Epithelial cell of proximal tubule (primary cell): ENCODE data around the gene DNAJC5G. TPM values are rescaled to one million over a fixed set of nuclear protein-coding genes. Genes with fewer than 3 reads are reported as not detected.

Source experiments
- DNase-seq: peaks from one replicate; pipeline ENCODE4 v3.0.0-alpha.2; 2011; ENCODE audit warnings: low read depth
- H3K4me3 ChIP-seq: 2 replicates; pipeline ENCODE4 v1.5.1; 2011; ENCODE audit warnings: low read depth, mild to moderate bottlenecking, low read length
- CTCF ChIP-seq: conservative IDR thresholded peaks from 2 replicates; pipeline ENCODE4 v1.5.1; 2012; ENCODE audit warnings: low read depth, mild to moderate bottlenecking, low read length
- total RNA-seq: library from RNA; depleted of rRNA; stranded (reverse); fragments of >200 nt; gene quantifications from 2 replicates; pipeline ENCODE4 v1.2.3, GENCODE V29; 2015

Gene DNAJC5G
- total RNA-seq, 1 donor from 2014 or later = not detected

GRCh38 chr2:27250652-27251379 is 24.4 kb upstream of the DNAJC5G start:
- no peak for TF ChIP-seq CTCF
- no peak for DNase-seq
- H3K4me3 ChIP-seq = no peak overlapping the region

- H3K4me3 ChIP-seq = no peak overlapping the region
Observed at GRCh38 chr2:27251766-27252165, 23.5 kb upstream of the DNAJC5G start.

GRCh38 chr2:27255187-27255586 is 20.0 kb upstream of the DNAJC5G start:
- TF ChIP-seq CTCF = no peak
- DNase-seq = no peak
- H3K4me3 ChIP-seq = no peak overlapping the region

More at GRCh38 chr2:27251766-27252165, 23.5 kb upstream of the DNAJC5G start:
- no peak for TF ChIP-seq CTCF
- DNase-seq = no peak

GRCh38 chr2:27255660-27256059 is 19.6 kb upstream of the DNAJC5G start:
- TF ChIP-seq CTCF = no peak
- H3K4me3 ChIP-seq = no peak overlapping the region
- no peak for DNase-seq

- no peak overlapping the region for H3K4me3 ChIP-seq
- no peak for TF ChIP-seq CTCF
- DNase-seq = no peak
Observed at GRCh38 chr2:27256855-27257454, 18.3 kb upstream of the DNAJC5G start.

GRCh38 chr2:27258051-27258450 is 17.2 kb upstream of the DNAJC5G start:
- DNase-seq = no peak
- H3K4me3 ChIP-seq = no peak overlapping the region
- no peak for TF ChIP-seq CTCF

- H3K4me3 ChIP-seq = no peak overlapping the region
- no peak for TF ChIP-seq CTCF
- no peak for DNase-seq
Observed at GRCh38 chr2:27261241-27261925, 13.8 kb upstream of the DNAJC5G start.
